SK-N-SH (cell line): ENCODE results near the gene ST6GALNAC6. TPM values are rescaled to one million over a fixed set of nuclear protein-coding genes. Genes with fewer than 3 reads are reported as not detected.

ENCODE experiments used
- CTCF ChIA-PET: fragments of 300-600, 350-600 bp; formaldehyde crosslinking; extraction: SDS; loops from one replicate; lab custom pipeline; 2021; lab: Yijun Ruan, JAX
- POLR2A ChIA-PET: fragments of 350-600 bp; sonication (Branson Sonifier 250); formaldehyde crosslinking; extraction: SDS; loops from one replicate; lab custom pipeline; 2020; ENCODE audit warnings: antibody characterized with exemption, inconsistent platforms; lab: Yijun Ruan, JAX
- DNase-seq: peaks from one replicate; pipeline ENCODE4 v3.0.0; 2012
- H2AFZ ChIP-seq: fragments of 200-600 bp; sonication (generic); 2 replicates; pipeline ENCODE4 v1.8.1; 2016; ENCODE audit warnings: antibody characterized with exemption, mild to moderate bottlenecking, low read depth
- H3F3A ChIP-seq: fragments of 200-600 bp; sonication (generic); replicated peaks from 2 replicates; pipeline ENCODE3; 2016; ENCODE audit warnings: antibody characterized with exemption, mild to moderate bottlenecking; ENCODE audit not compliant: insufficient read depth
- H3K27ac ChIP-seq, 2 experiments: fragments of 200-500 bp in 1 of 2; fragments of 200-600 bp in 1 of 2; sonication (Bioruptor generic) in 1 of 2; sonication (generic), shearing (Covaris generic) in 1 of 2; 2 replicates each; pipeline versions ENCODE4 v1.5.1 to v1.6.1; 2014 to 2016; ENCODE audit warnings: low read depth in 2 of 2, inconsistent platforms in 1 of 2, low read length in 1 of 2, mild to moderate bottlenecking in 1 of 2, mixed read lengths in 1 of 2
- H3K27me3 ChIP-seq: fragments of 200-600 bp; sonication (generic), shearing (Covaris generic); 2 replicates; pipeline ENCODE4 v1.6.1; 2016; ENCODE audit warnings: mixed run types; ENCODE audit not compliant: insufficient read depth
- H3K36me3 ChIP-seq, 2 experiments: fragments of 200-500 bp in 1 of 2; fragments of 200-600 bp in 1 of 2; sonication (Bioruptor generic) in 1 of 2; sonication (generic) in 1 of 2; replicated peaks in 1 of 2; 2 replicates each; pipeline versions ENCODE3 to v1.5.1; 2014 to 2016; ENCODE audit warnings: low read length in 1 of 2, mild to moderate bottlenecking in 1 of 2; ENCODE audit not compliant: insufficient read depth in 2 of 2, control insufficient read depth in 1 of 2
- H3K4me1 ChIP-seq, 2 experiments: fragments of 200-500 bp in 1 of 2; fragments of 200-600 bp in 1 of 2; sonication (Bioruptor generic) in 1 of 2; sonication (generic), shearing (Covaris generic) in 1 of 2; 2 replicates each; pipeline versions ENCODE4 v1.5.1 to v1.6.1; 2014 to 2016; ENCODE audit warnings: low read depth in 1 of 2, low read length in 1 of 2, mixed run types in 1 of 2; ENCODE audit not compliant: insufficient read depth in 2 of 2, control insufficient read depth in 1 of 2
- H3K4me2 ChIP-seq: fragments of 200-600 bp; sonication (generic), shearing (Covaris generic); 2 replicates; pipeline ENCODE4 v1.6.1; 2017; ENCODE audit warnings: mixed run types
- H3K4me3 ChIP-seq, 2 experiments: fragments of 200-500 bp in 1 of 2; fragments of 200-600 bp in 1 of 2; sonication (Bioruptor generic) in 1 of 2; sonication (generic), shearing (Covaris generic) in 1 of 2; 2 replicates each; pipeline versions ENCODE4 v1.5.1 to v1.8.1; 2014 to 2016; ENCODE audit warnings: low read depth in 2 of 2, inconsistent platforms in 1 of 2, low read length in 1 of 2, mild to moderate bottlenecking in 1 of 2, mixed read lengths in 1 of 2, moderate library complexity in 1 of 2
- H3K79me2 ChIP-seq: fragments of 200-600 bp; sonication (generic); 2 replicates; pipeline ENCODE4 v1.8.1; 2017; ENCODE audit warnings: mild to moderate bottlenecking; ENCODE audit not compliant: insufficient read depth
- H3K9ac ChIP-seq: fragments of 200-600 bp; sonication (generic); 2 replicates; pipeline ENCODE4 v1.6.1; 2017; ENCODE audit warnings: mixed run types
- H3K9me2 ChIP-seq: fragments of 200-600 bp; sonication (generic); 2 replicates; pipeline ENCODE4 v1.6.1; 2017; ENCODE audit warnings: mixed run types
- H3K9me3 ChIP-seq: fragments of 200-600 bp; sonication (generic); 2 replicates; pipeline ENCODE4 v1.6.1; 2017; ENCODE audit warnings: mixed run types, mild to moderate bottlenecking, moderate library complexity
- H4K20me1 ChIP-seq: fragments of 200-600 bp; sonication (generic); 2 replicates; pipeline ENCODE4 v1.6.1; 2017; ENCODE audit warnings: mild to moderate bottlenecking, mixed run types; ENCODE audit not compliant: insufficient read depth
- EP300 ChIP-seq, 2 experiments: IDR thresholded peaks; 2 replicates each; pipeline versions ENCODE4 v1.4.0 to v1.6.1; 2012; ENCODE audit warnings: borderline replicate concordance in 1 of 2, low read depth in 1 of 2, low read length in 1 of 2
- GABPA ChIP-seq: IDR thresholded peaks from 2 replicates; pipeline ENCODE4 v1.4.0; 2012; ENCODE audit warnings: low read depth, mild to moderate bottlenecking
- GATA2 ChIP-seq: sonication (generic); formaldehyde crosslinking; IDR thresholded peaks from 2 replicates; pipeline ENCODE4 v1.5.0; 2020; ENCODE audit warnings: mild to moderate bottlenecking, missing genetic modification reagents
- JUND ChIP-seq: IDR thresholded peaks from 2 replicates; pipeline ENCODE4 v1.4.0; 2012
- MEF2A ChIP-seq: IDR thresholded peaks from 2 replicates; pipeline ENCODE4 v1.4.0; 2012; ENCODE audit warnings: low read depth, borderline replicate concordance
- MXI1 ChIP-seq: IDR thresholded peaks from 2 replicates; pipeline ENCODE4 v1.6.1; 2012; ENCODE audit warnings: mild to moderate bottlenecking, low read depth, low read length, improper control_type of control experiment
- NFIC ChIP-seq: IDR thresholded peaks from 2 replicates; pipeline ENCODE4 v1.4.0; 2012; ENCODE audit warnings: borderline replicate concordance
- SMC3 ChIP-seq: IDR thresholded peaks from 2 replicates; pipeline ENCODE4 v1.6.1; 2012; ENCODE audit warnings: low read depth, low read length, improper control_type of control experiment
- TEAD4 ChIP-seq: IDR thresholded peaks from 2 replicates; pipeline ENCODE4 v1.4.0; 2012; ENCODE audit warnings: mild to moderate bottlenecking, borderline replicate concordance; ENCODE audit not compliant: insufficient read depth
- WGBS: methylation state at CpG from one replicate; pipeline ENCODE4 v1.1.6; 2017; ENCODE audit warnings: low lambda C conversion rate; 5-methylcytosine and 5-hydroxymethylcytosine counted together
- polyA plus RNA-seq, 3 experiments: library from polyadenylated mRNA; depleted of rRNA; stranded (reverse); fragments of >200 nt; gene quantifications; 2 replicates each; pipeline ENCODE4 v1.2.3, GENCODE V29; 2012
- TF ChIP-seq, protein P1 (sequence below): IDR thresholded peaks from 2 replicates; pipeline ENCODE4 v1.4.0; 2012; ENCODE audit warnings: low read depth, borderline replicate concordance
- TF ChIP-seq, protein P2 (sequence below): IDR thresholded peaks from 2 replicates; pipeline ENCODE4 v1.6.1; 2012; ENCODE audit warnings: mild to moderate bottlenecking, low read depth, low read length, moderate library complexity
- TF ChIP-seq, protein P3 (sequence below): fragments of 150-350 bp; IDR thresholded peaks from 2 replicates; pipeline ENCODE4 v1.6.1; 2017; ENCODE audit warnings: antibody characterized with exemption, low read length, low read depth, borderline replicate concordance
- TF ChIP-seq, protein P4 (sequence below): IDR thresholded peaks from 2 replicates; pipeline ENCODE4 v1.4.0; 2012; ENCODE audit warnings: low read depth
- TF ChIP-seq, protein P5 (sequence below): IDR thresholded peaks from 2 replicates; pipeline ENCODE4; 2012
- TF ChIP-seq, protein P6 (sequence below): fragments of 200-600 bp; sonication (generic); IDR thresholded peaks from 2 replicates; pipeline ENCODE4 v1.6.1; 2017; ENCODE audit warnings: antibody characterized with exemption, mild to moderate bottlenecking, moderate library complexity

The ST6GALNAC6 gene
- polyA plus RNA-seq, 1 of the 3 experiments (the other 2 are of a cell fraction), result 34.8 TPM

DNA sequence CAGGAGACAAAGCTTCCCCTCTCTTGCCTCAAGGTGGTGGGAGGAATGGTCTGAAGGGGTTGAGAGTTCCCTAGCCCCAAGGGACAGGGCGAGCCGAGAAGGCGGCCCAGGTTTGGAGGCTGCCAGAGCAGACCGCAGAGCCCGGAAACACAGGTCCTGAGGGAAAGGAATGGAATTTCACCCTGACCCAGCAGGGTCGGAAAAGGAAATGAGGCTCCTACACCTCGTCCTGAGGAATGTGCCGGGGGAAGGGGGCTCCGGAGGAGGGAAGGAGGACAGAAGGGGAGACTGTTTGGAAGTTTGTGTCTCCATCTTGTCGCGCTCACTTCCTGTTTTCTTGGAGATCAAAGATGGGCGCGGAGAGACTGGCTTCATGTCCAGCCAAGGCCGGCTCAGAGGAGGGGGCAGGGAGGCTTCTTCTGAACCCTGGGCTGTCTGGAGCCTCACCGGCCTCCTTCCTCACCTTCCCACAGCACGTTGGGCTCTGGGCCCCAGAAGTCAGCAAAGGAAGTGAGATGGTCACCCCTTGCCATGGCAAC, 54.5 kb downstream of the ST6GALNAC6 start (continued):
- no peak for TF ChIP-seq SMC3
- no peak for TF ChIP-seq MEF2A
- TF ChIP-seq, protein P1, sequence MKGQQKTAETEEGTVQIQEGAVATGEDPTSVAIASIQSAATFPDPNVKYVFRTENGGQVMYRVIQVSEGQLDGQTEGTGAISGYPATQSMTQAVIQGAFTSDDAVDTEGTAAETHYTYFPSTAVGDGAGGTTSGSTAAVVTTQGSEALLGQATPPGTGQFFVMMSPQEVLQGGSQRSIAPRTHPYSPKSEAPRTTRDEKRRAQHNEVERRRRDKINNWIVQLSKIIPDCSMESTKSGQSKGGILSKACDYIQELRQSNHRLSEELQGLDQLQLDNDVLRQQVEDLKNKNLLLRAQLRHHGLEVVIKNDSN, result no peak
- TF ChIP-seq JUND, result no peak
- no peak for TF ChIP-seq EP300 (IDR thresholded peaks at IDR 0.05; ENCODE audit: borderline replicate concordance in 1 of 2, low read depth in 1 of 2, low read length in 1 of 2)
- TF ChIP-seq NFIC, result no peak
- TF ChIP-seq, protein P2, sequence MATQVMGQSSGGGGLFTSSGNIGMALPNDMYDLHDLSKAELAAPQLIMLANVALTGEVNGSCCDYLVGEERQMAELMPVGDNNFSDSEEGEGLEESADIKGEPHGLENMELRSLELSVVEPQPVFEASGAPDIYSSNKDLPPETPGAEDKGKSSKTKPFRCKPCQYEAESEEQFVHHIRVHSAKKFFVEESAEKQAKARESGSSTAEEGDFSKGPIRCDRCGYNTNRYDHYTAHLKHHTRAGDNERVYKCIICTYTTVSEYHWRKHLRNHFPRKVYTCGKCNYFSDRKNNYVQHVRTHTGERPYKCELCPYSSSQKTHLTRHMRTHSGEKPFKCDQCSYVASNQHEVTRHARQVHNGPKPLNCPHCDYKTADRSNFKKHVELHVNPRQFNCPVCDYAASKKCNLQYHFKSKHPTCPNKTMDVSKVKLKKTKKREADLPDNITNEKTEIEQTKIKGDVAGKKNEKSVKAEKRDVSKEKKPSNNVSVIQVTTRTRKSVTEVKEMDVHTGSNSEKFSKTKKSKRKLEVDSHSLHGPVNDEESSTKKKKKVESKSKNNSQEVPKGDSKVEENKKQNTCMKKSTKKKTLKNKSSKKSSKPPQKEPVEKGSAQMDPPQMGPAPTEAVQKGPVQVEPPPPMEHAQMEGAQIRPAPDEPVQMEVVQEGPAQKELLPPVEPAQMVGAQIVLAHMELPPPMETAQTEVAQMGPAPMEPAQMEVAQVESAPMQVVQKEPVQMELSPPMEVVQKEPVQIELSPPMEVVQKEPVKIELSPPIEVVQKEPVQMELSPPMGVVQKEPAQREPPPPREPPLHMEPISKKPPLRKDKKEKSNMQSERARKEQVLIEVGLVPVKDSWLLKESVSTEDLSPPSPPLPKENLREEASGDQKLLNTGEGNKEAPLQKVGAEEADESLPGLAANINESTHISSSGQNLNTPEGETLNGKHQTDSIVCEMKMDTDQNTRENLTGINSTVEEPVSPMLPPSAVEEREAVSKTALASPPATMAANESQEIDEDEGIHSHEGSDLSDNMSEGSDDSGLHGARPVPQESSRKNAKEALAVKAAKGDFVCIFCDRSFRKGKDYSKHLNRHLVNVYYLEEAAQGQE, result no peak

DNA sequence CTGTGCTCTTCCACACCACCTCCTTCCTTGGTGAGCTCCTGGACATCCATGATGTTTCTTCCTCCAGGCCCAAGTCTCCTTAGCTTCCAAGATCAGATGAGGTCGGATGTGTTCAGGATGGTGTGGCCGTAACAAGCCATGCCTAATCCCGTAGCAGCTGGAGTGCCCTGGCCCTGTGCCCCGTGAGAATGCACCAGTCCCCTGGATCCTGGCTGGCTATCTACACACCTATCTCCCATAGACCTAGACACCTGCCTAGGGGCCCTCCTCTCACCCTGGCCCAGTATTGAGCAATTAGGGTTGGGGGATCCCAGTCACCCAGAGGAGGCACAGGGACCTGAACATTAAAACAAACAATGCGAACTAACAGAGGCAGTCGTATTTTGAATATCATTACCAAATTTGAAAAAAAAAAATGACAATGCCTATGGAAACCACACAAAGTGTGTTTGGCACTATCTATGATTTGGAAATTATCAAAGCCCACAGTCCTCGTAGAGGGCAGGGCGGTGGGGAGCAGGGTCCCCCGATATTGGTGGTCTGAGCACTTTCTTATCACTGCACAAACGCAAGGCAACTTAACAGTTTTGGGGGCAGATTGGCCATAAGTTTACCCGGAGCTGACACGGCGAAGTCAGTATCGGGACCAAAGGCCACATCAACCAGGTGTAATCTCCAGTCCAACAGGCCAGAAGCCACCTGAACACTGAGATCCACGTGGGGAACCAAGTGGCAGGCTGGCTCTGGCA, 58.1 kb downstream of the ST6GALNAC6 start:
- POLR2A ChIA-PET, result no interaction called here
- no peaks in the 10 kb centered on the region for H3K9me2 ChIP-seq
- TF ChIP-seq, protein P3, sequence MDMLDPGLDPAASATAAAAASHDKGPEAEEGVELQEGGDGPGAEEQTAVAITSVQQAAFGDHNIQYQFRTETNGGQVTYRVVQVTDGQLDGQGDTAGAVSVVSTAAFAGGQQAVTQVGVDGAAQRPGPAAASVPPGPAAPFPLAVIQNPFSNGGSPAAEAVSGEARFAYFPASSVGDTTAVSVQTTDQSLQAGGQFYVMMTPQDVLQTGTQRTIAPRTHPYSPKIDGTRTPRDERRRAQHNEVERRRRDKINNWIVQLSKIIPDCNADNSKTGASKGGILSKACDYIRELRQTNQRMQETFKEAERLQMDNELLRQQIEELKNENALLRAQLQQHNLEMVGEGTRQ, result no peak
- TF ChIP-seq, protein P4, sequence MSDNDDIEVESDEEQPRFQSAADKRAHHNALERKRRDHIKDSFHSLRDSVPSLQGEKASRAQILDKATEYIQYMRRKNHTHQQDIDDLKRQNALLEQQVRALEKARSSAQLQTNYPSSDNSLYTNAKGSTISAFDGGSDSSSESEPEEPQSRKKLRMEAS, result no peak
- TF ChIP-seq MXI1 (no peak), GATA2 (CRISPR knock-in tag) (no peak), MEF2A (no peak), GABPA (no peak), TEAD4 (no peak)
- TF ChIP-seq, protein P5, sequence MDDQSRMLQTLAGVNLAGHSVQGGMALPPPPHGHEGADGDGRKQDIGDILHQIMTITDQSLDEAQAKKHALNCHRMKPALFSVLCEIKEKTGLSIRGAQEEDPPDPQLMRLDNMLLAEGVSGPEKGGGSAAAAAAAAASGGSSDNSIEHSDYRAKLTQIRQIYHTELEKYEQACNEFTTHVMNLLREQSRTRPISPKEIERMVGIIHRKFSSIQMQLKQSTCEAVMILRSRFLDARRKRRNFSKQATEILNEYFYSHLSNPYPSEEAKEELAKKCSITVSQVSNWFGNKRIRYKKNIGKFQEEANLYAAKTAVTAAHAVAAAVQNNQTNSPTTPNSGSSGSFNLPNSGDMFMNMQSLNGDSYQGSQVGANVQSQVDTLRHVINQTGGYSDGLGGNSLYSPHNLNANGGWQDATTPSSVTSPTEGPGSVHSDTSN, result no peak
- TF ChIP-seq, protein P6, sequence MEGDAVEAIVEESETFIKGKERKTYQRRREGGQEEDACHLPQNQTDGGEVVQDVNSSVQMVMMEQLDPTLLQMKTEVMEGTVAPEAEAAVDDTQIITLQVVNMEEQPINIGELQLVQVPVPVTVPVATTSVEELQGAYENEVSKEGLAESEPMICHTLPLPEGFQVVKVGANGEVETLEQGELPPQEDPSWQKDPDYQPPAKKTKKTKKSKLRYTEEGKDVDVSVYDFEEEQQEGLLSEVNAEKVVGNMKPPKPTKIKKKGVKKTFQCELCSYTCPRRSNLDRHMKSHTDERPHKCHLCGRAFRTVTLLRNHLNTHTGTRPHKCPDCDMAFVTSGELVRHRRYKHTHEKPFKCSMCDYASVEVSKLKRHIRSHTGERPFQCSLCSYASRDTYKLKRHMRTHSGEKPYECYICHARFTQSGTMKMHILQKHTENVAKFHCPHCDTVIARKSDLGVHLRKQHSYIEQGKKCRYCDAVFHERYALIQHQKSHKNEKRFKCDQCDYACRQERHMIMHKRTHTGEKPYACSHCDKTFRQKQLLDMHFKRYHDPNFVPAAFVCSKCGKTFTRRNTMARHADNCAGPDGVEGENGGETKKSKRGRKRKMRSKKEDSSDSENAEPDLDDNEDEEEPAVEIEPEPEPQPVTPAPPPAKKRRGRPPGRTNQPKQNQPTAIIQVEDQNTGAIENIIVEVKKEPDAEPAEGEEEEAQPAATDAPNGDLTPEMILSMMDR, result no peak
- TF ChIP-seq, protein P2, result no peak

More for the DNA sequence above, 58.1 kb downstream of the ST6GALNAC6 start:
- Histone ChIP-seq H3K27ac (no peak overlapping the region), H3K4me3 (no peak overlapping the region), H3K9me3 (no peaks in the 10 kb centered on the region), H3K4me1 (peaks cover 2 to 25% of the 10 kb centered on the region in 2 experiments; a peak in 3 of 4 replicates), H3K79me2 (peaks cover 27% of the 10 kb centered on the region; the same call in 1 of the 2 replicates), H3K4me2 (no peak overlapping the region), H2AFZ (no peak overlapping the region), H3K9ac (no peak overlapping the region), H3F3A (peaks cover 27% of the 10 kb centered on the region), H3K27me3 (no peaks in the 10 kb centered on the region), H4K20me1 (no peaks in the 10 kb centered on the region), H3K36me3 (peaks cover 4 to 7% of the 10 kb centered on the region in 2 experiments)
- DNase-seq, result no peak
- WGBS, result 94% methylated on average over 15 of the region's 15 CpGs
- CTCF ChIA-PET, result interaction anchor here (1.4 to 2.0 kb wide), 2 partner anchors 29 kb away, joined by 3 to 5 read pairs; no protein-coding TSS in a partner anchor
